ENCODE measurements around the gene MDH2.

The MDH2 gene

DNA sequence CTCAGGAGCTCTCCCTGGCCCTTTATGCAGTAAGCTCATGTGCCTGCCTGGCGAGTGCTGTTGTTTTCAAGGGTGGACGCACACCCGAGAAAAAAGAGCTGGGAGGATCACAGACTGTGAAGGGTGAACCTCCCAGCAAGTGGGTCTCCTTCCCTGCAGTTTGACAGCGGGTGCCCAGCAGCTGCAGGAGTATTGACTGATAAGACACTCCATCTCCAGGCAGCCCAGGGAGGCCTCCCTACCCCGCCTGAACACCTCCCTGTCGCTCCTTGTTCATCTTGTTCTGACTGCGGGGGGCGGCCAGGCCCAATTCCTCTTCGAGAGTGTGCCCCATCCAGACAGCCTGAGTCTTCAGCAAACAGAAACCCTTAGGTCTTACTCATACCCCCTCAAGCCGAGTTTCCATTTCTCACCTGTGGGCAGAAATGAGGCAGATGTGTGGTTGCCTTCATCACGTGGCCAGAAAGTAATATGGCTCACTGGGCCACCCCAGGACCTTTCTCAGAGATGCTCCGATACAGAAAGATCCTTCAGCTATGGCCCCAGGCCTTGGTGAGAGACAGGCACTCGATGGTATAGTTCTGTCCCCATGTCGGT lies 17.2 kb downstream of the MDH2 start:
- H3K27ac ChIP-seq (ENCODE audit: low read depth, low read length), result no peak overlapping the region
- H3K79me1 ChIP-seq (ENCODE audit: low read length), result no peaks in the 10 kb centered on the region
- H3K18ac ChIP-seq (ENCODE audit: low read length), result no peak overlapping the region
- no peak overlapping the region for H2AK5ac ChIP-seq (ENCODE audit: low read length)
- no peaks in the 10 kb centered on the region for H3K4me1 ChIP-seq (ENCODE audit: control insufficient read depth, low read depth, low read length)
- H3K23ac ChIP-seq (ENCODE audit: low read length), result no peak overlapping the region
- H3K4ac ChIP-seq (ENCODE audit: low read depth, low read length), result no peak overlapping the region
- H3K4me3 ChIP-seq (ENCODE audit: low read length), result no peak overlapping the region
- no peak overlapping the region for H2BK5ac ChIP-seq (ENCODE audit: low read length)
- H2BK120ac ChIP-seq (ENCODE audit: low read depth, low read length), result no peak overlapping the region
- H4K8ac ChIP-seq (ENCODE audit: low read depth, low read length), result no peak overlapping the region
- H3K36me3 ChIP-seq (ENCODE audit: control insufficient read depth, insufficient read depth, low read length), result peaks cover 19% of the 10 kb centered on the region
- no peak overlapping the region for H2BK15ac ChIP-seq (replicated peaks; ENCODE audit: low read depth)
- H4K5ac ChIP-seq (ENCODE audit: low read length), result no peak overlapping the region
- H3K56ac ChIP-seq (ENCODE audit: low read length), result no peak overlapping the region
- DNase-seq, result no peak
- no peaks in the 10 kb centered on the region for H3K79me2 ChIP-seq (ENCODE audit: control insufficient read depth, insufficient read depth, low read length)
- no peak overlapping the region for H3K9ac ChIP-seq (ENCODE audit: low read length)
- no peak overlapping the region for H3K4me2 ChIP-seq (ENCODE audit: low read length)
- WGBS (ENCODE audit: extremely low coverage, insufficient coverage, low lambda C conversion rate), result no CpG with 5 or more reads among the region's 14 CpGs
- no peaks in the 10 kb centered on the region for H3K27me3 ChIP-seq (ENCODE audit: insufficient read depth, low read length, poor library complexity)

DNA sequence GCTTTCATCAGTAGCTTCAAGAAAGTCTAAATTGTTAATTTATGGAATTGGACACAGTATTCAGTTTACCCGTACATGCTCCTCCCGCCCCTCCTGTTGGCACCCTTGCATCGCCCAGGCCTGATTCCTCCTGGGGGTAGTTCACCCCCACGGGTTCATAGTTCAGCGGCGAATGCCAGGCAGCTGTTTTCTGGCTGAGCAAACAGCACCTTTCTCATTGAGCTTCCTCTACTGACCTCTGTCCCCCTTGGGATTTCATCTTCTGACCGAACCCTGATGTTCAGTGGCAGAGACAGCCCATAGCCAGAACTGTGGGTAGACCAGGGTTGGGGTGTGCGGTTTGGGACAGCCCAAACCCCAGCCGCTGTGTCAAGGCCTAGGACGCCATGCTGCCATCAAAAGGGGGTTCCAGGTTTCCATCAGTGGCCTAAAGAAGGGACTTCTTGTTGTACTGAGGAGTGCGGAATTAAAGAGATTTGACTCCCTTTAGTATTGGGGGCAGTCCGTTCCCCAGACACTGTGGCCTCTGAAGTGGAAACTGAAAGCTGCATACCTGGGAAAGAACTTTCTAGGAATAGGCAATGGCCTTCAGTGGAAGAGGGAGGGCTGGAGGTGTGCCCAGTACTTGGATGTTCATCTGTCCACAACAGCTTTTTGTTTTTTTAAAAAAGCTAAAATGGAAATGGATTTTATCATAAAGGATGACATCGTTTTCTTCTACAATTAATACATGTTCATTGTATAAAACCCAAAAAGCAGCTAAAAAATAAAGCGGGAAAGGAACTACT lies 19.0 kb downstream of the MDH2 start:
- no peak overlapping the region for H3K27ac ChIP-seq (ENCODE audit: low read depth, low read length)
- no peak overlapping the region for H4K5ac ChIP-seq (ENCODE audit: low read length)
- H2BK120ac ChIP-seq (ENCODE audit: low read depth, low read length), result no peak overlapping the region
- no peaks in the 10 kb centered on the region for H3K27me3 ChIP-seq (ENCODE audit: insufficient read depth, low read length, poor library complexity)
- H3K4me1 ChIP-seq (ENCODE audit: control insufficient read depth, low read depth, low read length), result no peaks in the 10 kb centered on the region
- no peak overlapping the region for H2AK5ac ChIP-seq (ENCODE audit: low read length)
- no peak overlapping the region for H3K4me3 ChIP-seq (ENCODE audit: low read length)
- H3K79me2 ChIP-seq (ENCODE audit: control insufficient read depth, insufficient read depth, low read length), result no peaks in the 10 kb centered on the region
- H3K4ac ChIP-seq (ENCODE audit: low read depth, low read length), result no peak overlapping the region
- no peak overlapping the region for H4K8ac ChIP-seq (ENCODE audit: low read depth, low read length)
- H3K56ac ChIP-seq (ENCODE audit: low read length), result no peak overlapping the region
- H3K23ac ChIP-seq (ENCODE audit: low read length), result no peak overlapping the region
- H3K4me2 ChIP-seq (ENCODE audit: low read length), result no peak overlapping the region
- WGBS (ENCODE audit: extremely low coverage, insufficient coverage, low lambda C conversion rate), result no CpG with 5 or more reads among the region's 14 CpGs
- H3K36me3 ChIP-seq (ENCODE audit: control insufficient read depth, insufficient read depth, low read length), result peaks cover 10% of the 10 kb centered on the region
- no peak overlapping the region for H2BK15ac ChIP-seq (replicated peaks; ENCODE audit: low read depth)
- no peak for DNase-seq
- H3K18ac ChIP-seq (ENCODE audit: low read length), result no peak overlapping the region
- no peaks in the 10 kb centered on the region for H3K79me1 ChIP-seq (ENCODE audit: low read length)
- no peak overlapping the region for H3K9ac ChIP-seq (ENCODE audit: low read length)
- no peak overlapping the region for H2BK5ac ChIP-seq (ENCODE audit: low read length)

DNA sequence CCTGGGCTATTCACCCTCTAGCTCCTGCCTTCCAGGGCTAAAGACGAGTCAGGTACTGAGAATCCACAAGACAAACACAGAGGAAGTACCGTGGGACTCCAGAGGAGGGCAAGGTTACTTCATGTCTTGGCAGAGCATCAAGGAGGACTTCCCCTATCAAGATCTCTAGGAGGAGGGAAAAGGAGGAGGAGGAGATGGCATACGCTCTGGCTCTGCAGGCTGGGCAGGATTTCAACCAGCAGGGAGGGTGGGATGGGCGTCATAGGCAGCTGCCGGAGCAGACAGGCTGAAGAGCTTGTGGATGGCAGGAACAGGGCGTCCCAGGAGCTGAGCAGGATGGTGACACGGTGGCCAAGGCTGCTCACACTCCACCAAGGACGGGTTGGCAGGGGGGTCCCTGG lies 21.3 kb downstream of the MDH2 start:
- Histone ChIP-seq H2AK5ac (ENCODE audit: low read length) (no peak overlapping the region), H3K18ac (ENCODE audit: low read length) (no peak overlapping the region), H4K8ac (ENCODE audit: low read depth, low read length) (no peak overlapping the region), H3K56ac (ENCODE audit: low read length) (no peak overlapping the region), H3K4me2 (ENCODE audit: low read length) (no peak overlapping the region), H3K27me3 (ENCODE audit: insufficient read depth, low read length, poor library complexity) (no peaks in the 10 kb centered on the region), H3K27ac (ENCODE audit: low read depth, low read length) (no peak overlapping the region), H3K79me1 (ENCODE audit: low read length) (no peaks in the 10 kb centered on the region), H2BK15ac (replicated peaks; ENCODE audit: low read depth) (no peak overlapping the region), H2BK120ac (ENCODE audit: low read depth, low read length) (no peak overlapping the region), H3K4me3 (ENCODE audit: low read length) (no peak overlapping the region), H3K4me1 (ENCODE audit: control insufficient read depth, low read depth, low read length) (no peaks in the 10 kb centered on the region), H3K4ac (ENCODE audit: low read depth, low read length) (no peak overlapping the region), H4K5ac (ENCODE audit: low read length) (no peak overlapping the region), H3K36me3 (ENCODE audit: control insufficient read depth, insufficient read depth, low read length) (peaks cover 10% of the 10 kb centered on the region), H3K79me2 (ENCODE audit: control insufficient read depth, insufficient read depth, low read length) (no peaks in the 10 kb centered on the region), H2BK5ac (ENCODE audit: low read length) (no peak overlapping the region), H3K23ac (ENCODE audit: low read length) (no peak overlapping the region), H3K9ac (ENCODE audit: low read length) (no peak overlapping the region)
- WGBS (ENCODE audit: extremely low coverage, insufficient coverage, low lambda C conversion rate), result no CpG with 5 or more reads among the region's 8 CpGs
- DNase-seq, result peak; percentile 93

DNA sequence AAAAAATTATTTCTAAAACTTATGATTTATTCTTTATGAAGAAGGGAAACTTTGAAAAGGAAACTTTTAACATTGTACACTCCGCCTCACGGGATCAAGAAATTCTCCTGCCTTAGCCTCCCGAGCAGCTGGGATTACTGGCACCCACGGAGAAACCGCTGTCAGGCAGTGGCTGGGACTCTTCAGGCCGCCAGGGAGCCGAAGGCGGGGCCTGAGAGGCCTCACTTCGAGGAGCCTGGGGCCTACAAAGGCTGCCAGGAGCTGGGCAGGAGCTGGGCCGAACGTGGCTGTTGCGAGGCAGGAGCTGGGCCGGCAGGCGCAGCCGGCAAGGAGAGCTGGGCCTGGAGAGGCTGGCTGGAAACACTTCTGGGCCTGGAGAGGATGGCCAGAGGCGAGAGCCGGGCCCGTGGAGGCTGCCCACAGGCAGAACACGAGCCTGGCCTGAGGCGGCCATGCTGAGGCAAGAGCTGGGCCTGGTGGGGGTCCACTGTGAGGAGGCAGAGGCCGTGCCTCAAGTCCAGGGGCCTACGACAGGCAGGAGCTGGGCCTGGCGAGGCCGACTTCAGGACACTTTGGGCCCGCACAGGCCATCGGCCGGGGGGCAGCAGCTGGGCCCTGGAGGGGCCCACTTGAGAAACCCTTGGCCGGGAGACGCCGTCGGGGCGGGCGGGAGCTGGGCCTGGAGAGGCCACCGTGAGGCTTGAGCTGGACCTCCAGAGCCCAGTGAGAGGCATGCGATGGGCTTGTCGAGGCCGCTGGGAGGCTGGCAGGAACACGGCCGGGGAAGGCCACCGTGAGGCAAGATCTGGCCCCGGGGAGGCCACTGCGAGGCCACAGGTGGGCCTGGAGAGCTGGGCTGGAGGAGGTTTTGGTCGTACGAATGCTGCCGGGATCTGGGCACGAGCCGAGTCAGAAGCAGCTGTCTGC lies 23.7 kb downstream of the MDH2 start:
- WGBS (ENCODE audit: extremely low coverage, insufficient coverage, low lambda C conversion rate), result no CpG with 5 or more reads among the region's 47 CpGs
- no peaks in the 10 kb centered on the region for H3K79me1 ChIP-seq (ENCODE audit: low read length)
- H3K27me3 ChIP-seq (ENCODE audit: insufficient read depth, low read length, poor library complexity), result no peaks in the 10 kb centered on the region
- no peak overlapping the region for H3K23ac ChIP-seq (ENCODE audit: low read length)
- H3K4me2 ChIP-seq (ENCODE audit: low read length), result no peak overlapping the region
- no peak overlapping the region for H4K5ac ChIP-seq (ENCODE audit: low read length)
- peak overlapping the region; percentile 7 for H3K56ac ChIP-seq (ENCODE audit: low read length)
- no peak overlapping the region for H2BK120ac ChIP-seq (ENCODE audit: low read depth, low read length)
- no peak overlapping the region for H2BK15ac ChIP-seq (replicated peaks; ENCODE audit: low read depth)
- H3K18ac ChIP-seq (ENCODE audit: low read length), result no peak overlapping the region
- no peak overlapping the region for H3K9ac ChIP-seq (ENCODE audit: low read length)
- H3K36me3 ChIP-seq (ENCODE audit: control insufficient read depth, insufficient read depth, low read length), result no peaks in the 10 kb centered on the region
- H2AK5ac ChIP-seq (ENCODE audit: low read length), result no peak overlapping the region
- DNase-seq, result no peak
- H3K4ac ChIP-seq (ENCODE audit: low read depth, low read length), result no peak overlapping the region
- H3K4me3 ChIP-seq (ENCODE audit: low read length), result no peak overlapping the region
- H3K27ac ChIP-seq (ENCODE audit: low read depth, low read length), result no peak overlapping the region
- no peak overlapping the region for H2BK5ac ChIP-seq (ENCODE audit: low read length)
- no peak overlapping the region for H4K8ac ChIP-seq (ENCODE audit: low read depth, low read length)
- H3K79me2 ChIP-seq (ENCODE audit: control insufficient read depth, insufficient read depth, low read length), result no peaks in the 10 kb centered on the region
- H3K4me1 ChIP-seq (ENCODE audit: control insufficient read depth, low read depth, low read length), result no peaks in the 10 kb centered on the region

- Histone ChIP-seq H3K4me1 (ENCODE audit: control insufficient read depth, low read depth, low read length) (no peaks in the 10 kb centered on the region), H3K27me3 (ENCODE audit: insufficient read depth, low read length, poor library complexity) (no peaks in the 10 kb centered on the region), H3K56ac (ENCODE audit: low read length) (peak overlapping the region; percentile 25), H3K36me3 (ENCODE audit: control insufficient read depth, insufficient read depth, low read length) (no peaks in the 10 kb centered on the region), H3K4me3 (ENCODE audit: low read length) (no peak overlapping the region), H3K9ac (ENCODE audit: low read length) (no peak overlapping the region), H4K8ac (ENCODE audit: low read depth, low read length) (no peak overlapping the region), H3K18ac (ENCODE audit: low read length) (no peak overlapping the region), H2BK120ac (ENCODE audit: low read depth, low read length) (no peak overlapping the region), H3K79me1 (ENCODE audit: low read length) (no peaks in the 10 kb centered on the region), H3K4ac (ENCODE audit: low read depth, low read length) (no peak overlapping the region), H3K23ac (ENCODE audit: low read length) (no peak overlapping the region), H4K5ac (ENCODE audit: low read length) (no peak overlapping the region), H2BK15ac (replicated peaks; ENCODE audit: low read depth) (no peak overlapping the region), H3K79me2 (ENCODE audit: control insufficient read depth, insufficient read depth, low read length) (no peaks in the 10 kb centered on the region), H3K4me2 (ENCODE audit: low read length) (no peak overlapping the region), H2BK5ac (ENCODE audit: low read length) (no peak overlapping the region), H3K27ac (ENCODE audit: low read depth, low read length) (no peak overlapping the region), H2AK5ac (ENCODE audit: low read length) (no peak overlapping the region)
- WGBS (ENCODE audit: extremely low coverage, insufficient coverage, low lambda C conversion rate), result no CpG with 5 or more reads among the region's 47 CpGs
- DNase-seq, result no peak
These were observed 24.6 kb downstream of the MDH2 start for GRCh38 chr7:76072243-76073148.
